Pons (tissue), 1 donor: Measurements from ENCODE around the gene SSU72.

Experiments used
- DNase-seq: peaks from one replicate; pipeline ENCODE4 v3.0.0-alpha.2; 2016; ENCODE audit warnings: low spot score

The SSU72 gene

GRCh38 chr1:1574721-1575537 is at the start of gene SSU72:
Gene SSU72, minus strand, starts transcription at chr1:1574863. Its CDS starts 306 bp downstream, at chr1:1574557.
- peak; percentile 83 for DNase-seq

GRCh38 chr1:1623631-1624442 is 49.2 kb upstream of the SSU72 start:
- no peak for DNase-seq

- DNase-seq = no peak
Observed at GRCh38 chr1:1623181-1623630, 48.5 kb upstream of the SSU72 start.

- no peak for DNase-seq
Observed at GRCh38 chr1:1622788-1623094, 48.1 kb upstream of the SSU72 start.

GRCh38 chr1:1622010-1622787 is 47.5 kb upstream of the SSU72 start:
- no peak for DNase-seq

- no peak for DNase-seq
Observed at GRCh38 chr1:1621173-1622009, 46.7 kb upstream of the SSU72 start.

GRCh38 chr1:1620433-1621139 is 45.9 kb upstream of the SSU72 start:
- DNase-seq = no peak

GRCh38 chr1:1619917-1620361 is 45.3 kb upstream of the SSU72 start:
- DNase-seq = no peak

GRCh38 chr1:1618396-1619068 is 43.9 kb upstream of the SSU72 start:
- DNase-seq = no peak

- DNase-seq = no peak
Observed at GRCh38 chr1:1617925-1618324, 43.3 kb upstream of the SSU72 start.

- no peak for DNase-seq
Observed at GRCh38 chr1:1617516-1617915, 42.9 kb upstream of the SSU72 start.

GRCh38 chr1:1616838-1617237 is 42.2 kb upstream of the SSU72 start:
- no peak for DNase-seq

GRCh38 chr1:1616045-1616790 is 41.6 kb upstream of the SSU72 start:
- DNase-seq = no peak

- DNase-seq = peak; percentile 96
Observed at GRCh38 chr1:1615256-1616044, 40.8 kb upstream of the SSU72 start, which contains the start of gene MIB2. Gene MIB2, plus strand, starts transcription at chr1:1615500. Its CDS starts 7,953 bp downstream, at chr1:1623453.

GRCh38 chr1:1614954-1615255 is 40.2 kb upstream of the SSU72 start:
- DNase-seq = no peak

- peak; percentile 35 for DNase-seq
Observed at GRCh38 chr1:1614204-1614953, 39.7 kb upstream of the SSU72 start.

- no peak for DNase-seq
Observed at GRCh38 chr1:1613509-1614082, 38.9 kb upstream of the SSU72 start.

GRCh38 chr1:1612104-1612400 is 37.4 kb upstream of the SSU72 start:
- no peak for DNase-seq
